IMR-90 (cell line): ENCODE measurements around the gene TMUB1. TPM values are rescaled to one million over a fixed set of nuclear protein-coding genes. Genes with fewer than 3 reads are reported as not detected.
A peak's percentile ranks its signal among the peaks of the same experiment; 100 is the strongest.

ENCODE experiments used
- ATAC-seq: fragments of 200-7000 bp; cut with Tn5 transposase; 2 replicates; pipeline ENCODE4 v1.9.1; 2020; ENCODE audit warnings: low read depth, mild to moderate bottlenecking, moderate library complexity
- BruUV-seq: library from RNA; stranded (reverse); fragments of 400-500 nt; replicated peaks from 2 replicates; lab custom pipeline; 2021; lab: Mats Ljungman, UMichigan
- CTCF ChIA-PET: fragments of 300-600 bp; formaldehyde crosslinking; extraction: SDS; loops from one replicate; lab custom pipeline; 2021; ENCODE audit warnings: antibody characterized with exemption; lab: Yijun Ruan, JAX
- POLR2A ChIA-PET: fragments of 300-600 bp; sonication (Branson Sonifier 250); formaldehyde crosslinking; loops from one replicate; lab custom pipeline; 2022; ENCODE audit warnings: antibody characterized with exemption; ENCODE audit not compliant: unreplicated experiment; lab: Charles Lee
- DNase-seq: peaks from one replicate; pipeline ENCODE4 v3.0.0; 2013
- H2AFZ ChIP-seq: replicated peaks from 2 replicates; pipeline ENCODE3; 2013; ENCODE audit warnings: low read length, mild to moderate bottlenecking; ENCODE audit not compliant: poor library complexity
- H2AK5ac ChIP-seq: 2 replicates; pipeline ENCODE4 v1.6.1; 2013; ENCODE audit warnings: low read depth, low read length, inconsistent platforms
- H2AK9ac ChIP-seq: replicated peaks from 2 replicates; pipeline ENCODE3; 2013; ENCODE audit warnings: mild to moderate bottlenecking, low read depth, low read length, moderate library complexity; ENCODE audit not compliant: poor library complexity
- H2BK120ac ChIP-seq: 2 replicates; pipeline ENCODE4 v1.6.1; 2013; ENCODE audit warnings: low read depth, low read length, inconsistent platforms
- H2BK15ac ChIP-seq: 3 replicates; pipeline ENCODE4 v1.6.1; 2013; ENCODE audit warnings: low read depth, low read length, inconsistent platforms
- H2BK20ac ChIP-seq: 2 replicates; pipeline ENCODE4 v1.6.1; 2013; ENCODE audit warnings: low read depth, mild to moderate bottlenecking, inconsistent platforms, low read length, moderate library complexity
- H2BK5ac ChIP-seq: 2 replicates; pipeline ENCODE4 v1.6.1; 2013; ENCODE audit warnings: mild to moderate bottlenecking, low read depth, low read length, inconsistent platforms; ENCODE audit not compliant: poor library complexity, severe bottlenecking
- H3K14ac ChIP-seq: replicated peaks from 2 replicates; pipeline ENCODE4 v1.6.1; 2013; ENCODE audit warnings: low read depth, low read length, inconsistent platforms
- H3K18ac ChIP-seq: 2 replicates; pipeline ENCODE4 v1.6.1; 2013; ENCODE audit warnings: low read depth, low read length, control low read depth
- H3K23ac ChIP-seq: 2 replicates; pipeline ENCODE4 v1.6.1; 2013; ENCODE audit warnings: low read depth, low read length, inconsistent platforms
- H3K27ac ChIP-seq: 2 replicates; pipeline ENCODE4 v1.5.1; 2013; ENCODE audit warnings: mild to moderate bottlenecking, control low read depth, low read length; ENCODE audit not compliant: insufficient read depth
- H3K27me3 ChIP-seq: 2 replicates; pipeline ENCODE4 v1.6.1; 2013; ENCODE audit warnings: low read length; ENCODE audit not compliant: control insufficient read depth, insufficient read depth
- H3K36me3 ChIP-seq: 2 replicates; pipeline ENCODE4 v1.6.1; 2013; ENCODE audit warnings: low read length, mixed read lengths; ENCODE audit not compliant: control insufficient read depth, insufficient read depth
- H3K4ac ChIP-seq: 2 replicates; pipeline ENCODE4 v1.6.1; 2013; ENCODE audit warnings: low read depth, low read length, inconsistent platforms
- H3K4me1 ChIP-seq: 2 replicates; pipeline ENCODE4 v1.6.1; 2013; ENCODE audit warnings: low read length, mixed read lengths; ENCODE audit not compliant: control insufficient read depth, insufficient read depth
- H3K4me2 ChIP-seq: 2 replicates; pipeline ENCODE4 v1.6.1; 2013; ENCODE audit warnings: low read depth, mild to moderate bottlenecking, control low read depth, low read length, moderate library complexity
- H3K4me3 ChIP-seq: 2 replicates; pipeline ENCODE4 v1.5.1; 2013; ENCODE audit warnings: low read depth, mild to moderate bottlenecking, control low read depth, low read length, moderate library complexity; ENCODE audit not compliant: insufficient read depth
- H3K56ac ChIP-seq: 2 replicates; pipeline ENCODE4 v1.6.1; 2013; ENCODE audit warnings: low read length, inconsistent platforms; ENCODE audit not compliant: insufficient read depth; ENCODE audit errors: extremely low read depth
- H3K79me1 ChIP-seq, 2 experiments: 2 replicates each; pipeline ENCODE4 v1.6.1; 2013; ENCODE audit warnings: low read length in 2 of 2, inconsistent platforms in 1 of 2, low read depth in 1 of 2
- H3K9ac ChIP-seq: 2 replicates; pipeline ENCODE4 v1.6.1; 2013; ENCODE audit warnings: low read depth, low read length, control low read depth
- H3K9me1 ChIP-seq: 2 replicates; pipeline ENCODE4 v1.6.1; 2013; ENCODE audit warnings: low read length, inconsistent platforms; ENCODE audit not compliant: insufficient read depth
- H3K9me3 ChIP-seq: 2 replicates; pipeline ENCODE4 v1.6.1; 2013; ENCODE audit warnings: low read length; ENCODE audit not compliant: control insufficient read depth, insufficient read depth
- H4K20me1 ChIP-seq: 2 replicates; pipeline ENCODE4 v1.6.1; 2013; ENCODE audit warnings: low read length, inconsistent platforms; ENCODE audit not compliant: insufficient read depth
- H4K5ac ChIP-seq: 2 replicates; pipeline ENCODE4 v1.6.1; 2013; ENCODE audit warnings: mild to moderate bottlenecking, low read depth, low read length, control low read depth
- H4K8ac ChIP-seq, 2 experiments: 2 replicates each; pipeline ENCODE4 v1.6.1; 2013; ENCODE audit warnings: low read depth in 2 of 2, low read length in 2 of 2, control low read depth in 1 of 2, inconsistent platforms in 1 of 2
- H4K91ac ChIP-seq: 2 replicates; pipeline ENCODE4 v1.6.1; 2013; ENCODE audit warnings: low read depth, low read length, inconsistent platforms; ENCODE audit not compliant: insufficient read depth
- CHD1 ChIP-seq: IDR thresholded peaks from 2 replicates; pipeline ENCODE4 v1.6.1; 2012; ENCODE audit warnings: low read depth, low read length, improper control_type of control experiment
- MAFK ChIP-seq: IDR thresholded peaks from 2 replicates; pipeline ENCODE4 v1.6.1; 2012; ENCODE audit warnings: low read depth, low read length, improper control_type of control experiment
- WGBS, 2 experiments: methylation state at CpG; one replicate each; pipeline versions ENCODE4 v1.1.5 to v1.1.7; 2013; ENCODE audit warnings: missing lambda C conversion rate in 2 of 2; ENCODE audit not compliant: insufficient read length in 1 of 2; ENCODE audit errors: extremely low coverage in 2 of 2; 5-methylcytosine and 5-hydroxymethylcytosine counted together
- dilution Hi-C: fragments of 300-500 bp; cut with HindIII; formaldehyde crosslinking; loops from one replicate; pipeline ENCODE4 v1.14.3; 2018; ENCODE audit warnings: low sequenced_read_pairs; ENCODE audit not compliant: unreplicated experiment
- in situ Hi-C: fragments of 300-500 bp; cut with MboI; formaldehyde crosslinking; loops from 3 replicates; pipeline ENCODE4 v1.14.3; 2019; ENCODE audit warnings: low sequenced_read_pairs, inconsistent platforms, mixed read lengths
- intact Hi-C: fragments of 100-400 bp; cut with micrococcal nuclease; formaldehyde crosslinking; loops from 2 replicates; pipeline ENCODE4 v1.10.0; 2022
- polyA plus RNA-seq, 3 experiments: library from polyadenylated mRNA; depleted of rRNA; stranded (reverse); fragments of >200 nt; gene quantifications; 2 replicates each; pipeline ENCODE4 v1.2.3, GENCODE V29; 2012; ENCODE audit warnings: low replicate concordance in 1 of 3
- total RNA-seq: library from RNA; depleted of rRNA; stranded (reverse); fragments of >200 nt; gene quantifications from 2 replicates; pipeline ENCODE4 v1.2.3, GENCODE V29; 2012
- TF ChIP-seq, protein P1 (sequence below): conservative IDR thresholded peaks from 2 replicates; pipeline ENCODE4 v1.5.1; 2012; ENCODE audit warnings: mild to moderate bottlenecking, low read depth, low read length, improper control_type of control experiment

The TMUB1 gene
- total and polyA plus RNA-seq, 2 of the 4 experiments (the other 2 are of a cell fraction), result 6.8 to 29.8 TPM

DNA sequence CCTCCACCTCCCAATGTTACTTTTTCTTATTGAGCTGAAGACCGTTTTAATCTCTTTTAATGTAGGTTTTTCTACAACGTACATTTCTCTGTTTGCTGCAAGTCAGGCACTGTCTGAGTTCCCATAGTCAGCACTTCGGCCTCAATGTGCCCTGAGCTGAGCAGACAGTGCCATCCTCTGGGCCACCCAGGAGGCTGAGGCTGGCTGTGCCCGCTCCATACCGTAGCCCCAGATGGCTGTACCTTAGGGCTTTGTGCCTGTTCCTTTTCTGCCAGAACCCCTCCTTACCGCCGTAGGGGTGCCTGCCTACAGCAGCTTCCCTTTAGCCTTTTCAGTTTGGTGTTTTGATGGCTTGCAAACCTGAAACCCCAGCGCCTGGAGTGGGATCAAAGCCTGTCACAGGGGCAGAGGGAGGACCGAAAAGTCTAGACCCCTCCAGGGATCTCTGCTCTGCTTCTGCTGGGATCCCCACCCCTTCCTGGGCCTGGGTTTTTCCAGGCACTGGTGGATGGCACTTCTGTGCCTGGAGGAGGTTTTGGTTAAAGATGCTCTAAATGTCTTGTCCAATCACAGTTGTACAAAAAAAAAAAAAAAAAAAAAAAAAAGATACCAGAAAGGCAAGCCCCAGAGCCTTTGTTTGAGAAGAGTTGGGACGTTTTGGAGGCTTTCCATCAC is 12.0 kb upstream of the TMUB1 start:
- no peak overlapping the region; the same call in 1 of the 2 replicates for H3K27ac ChIP-seq
- no TSS peak for BruUV-seq
- POLR2A ChIA-PET, result no interaction called here
- no peak overlapping the region for H3K4me2 ChIP-seq
- no peak overlapping the region for H2BK5ac ChIP-seq
- no peak overlapping the region for H4K91ac ChIP-seq
- TF ChIP-seq, protein P1, sequence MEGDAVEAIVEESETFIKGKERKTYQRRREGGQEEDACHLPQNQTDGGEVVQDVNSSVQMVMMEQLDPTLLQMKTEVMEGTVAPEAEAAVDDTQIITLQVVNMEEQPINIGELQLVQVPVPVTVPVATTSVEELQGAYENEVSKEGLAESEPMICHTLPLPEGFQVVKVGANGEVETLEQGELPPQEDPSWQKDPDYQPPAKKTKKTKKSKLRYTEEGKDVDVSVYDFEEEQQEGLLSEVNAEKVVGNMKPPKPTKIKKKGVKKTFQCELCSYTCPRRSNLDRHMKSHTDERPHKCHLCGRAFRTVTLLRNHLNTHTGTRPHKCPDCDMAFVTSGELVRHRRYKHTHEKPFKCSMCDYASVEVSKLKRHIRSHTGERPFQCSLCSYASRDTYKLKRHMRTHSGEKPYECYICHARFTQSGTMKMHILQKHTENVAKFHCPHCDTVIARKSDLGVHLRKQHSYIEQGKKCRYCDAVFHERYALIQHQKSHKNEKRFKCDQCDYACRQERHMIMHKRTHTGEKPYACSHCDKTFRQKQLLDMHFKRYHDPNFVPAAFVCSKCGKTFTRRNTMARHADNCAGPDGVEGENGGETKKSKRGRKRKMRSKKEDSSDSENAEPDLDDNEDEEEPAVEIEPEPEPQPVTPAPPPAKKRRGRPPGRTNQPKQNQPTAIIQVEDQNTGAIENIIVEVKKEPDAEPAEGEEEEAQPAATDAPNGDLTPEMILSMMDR, result 0 out of 2 replicates have a peak, but pooled peaks have one; percentile 1
- TF ChIP-seq CHD1 (no peak), MAFK (0 out of 2 replicates have a peak, but pooled peaks have one; percentile 8)
- no peak overlapping the region for H2BK20ac ChIP-seq
- intact Hi-C loops (no loop called here), dilution Hi-C loops (no loop called here), in situ Hi-C loops (no loop called here)
- H3K79me1 ChIP-seq, result peaks cover 6 to 85% of the 10 kb centered on the region in 2 experiments; a peak in 3 of 4 replicates
- peaks cover 12% of the 10 kb centered on the region; the same call in 1 of the 2 replicates for H3K9me1 ChIP-seq
- no peaks in the 10 kb centered on the region for H3K27me3 ChIP-seq
- CTCF ChIA-PET, result interaction anchor here (1.3 kb wide), 1 partner anchor 15 kb away, joined by 4 read pairs; no protein-coding TSS in a partner anchor
- no peak overlapping the region for H4K8ac ChIP-seq
- no peak for DNase-seq
- no peak overlapping the region for H3K4me3 ChIP-seq
- H3K36me3 ChIP-seq, result peaks cover 11% of the 10 kb centered on the region; the same call in 1 of the 2 replicates
- H3K4ac ChIP-seq, result no peak overlapping the region
- no peak overlapping the region; the same call in 1 of the 2 replicates for H3K14ac ChIP-seq
- no peak overlapping the region for H3K23ac ChIP-seq
- peaks cover 91% of the 10 kb centered on the region for H4K20me1 ChIP-seq
- no peaks in the 10 kb centered on the region for H3K9me3 ChIP-seq
- H2AFZ ChIP-seq, result no peak overlapping the region
- H3K56ac ChIP-seq, result no peak overlapping the region
- no peak overlapping the region for H3K9ac ChIP-seq
- H4K5ac ChIP-seq, result no peak overlapping the region
- H3K4me1 ChIP-seq, result peaks cover 11% of the 10 kb centered on the region
- H2BK120ac ChIP-seq, result no peak overlapping the region
- WGBS, 2 experiments, result 85% methylated on average over 5 of the region's 10 CpGs; no CpG with 5 or more reads in 1 of the 2 experiments
- no peak for ATAC-seq
- no peak overlapping the region for H2BK15ac ChIP-seq
- no peak overlapping the region; the same call in 1 of the 2 replicates for H2AK5ac ChIP-seq
- H3K18ac ChIP-seq, result no peak overlapping the region
- H2AK9ac ChIP-seq, result peak overlapping the region; percentile 26
